IPS-11a (cell line): ENCODE measurements around the gene ZNF746.

Source experiments
- H3K4me3 ChIP-seq: one replicate; pipeline ENCODE4 v1.5.1; 2013; ENCODE audit warnings: low read depth, low read length, control low read depth

ZNF746 gene

DNA sequence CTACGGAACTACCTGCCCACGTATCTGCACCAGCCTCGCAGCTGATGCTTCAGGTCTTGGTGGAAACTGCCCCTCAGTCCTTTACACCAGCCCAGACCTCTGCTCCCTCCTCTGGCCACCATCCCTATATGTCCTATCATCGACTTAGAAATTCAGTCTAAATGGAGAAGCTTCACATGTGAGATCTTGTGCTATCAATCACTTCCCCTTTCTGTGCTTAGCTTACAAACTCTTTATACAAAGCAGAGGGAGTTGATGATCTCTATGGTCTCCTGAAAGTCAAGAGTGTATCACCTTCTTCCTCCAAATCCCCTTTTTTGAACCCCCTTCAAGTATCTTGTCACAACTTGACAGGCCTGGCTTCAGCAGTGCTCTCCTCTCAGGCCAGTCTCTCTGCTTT is 67.4 kb downstream of the ZNF746 start:
- H3K4me3 ChIP-seq, result no peak overlapping the region

GRCh38 chr7:149427893-149428292 is 69.7 kb downstream of the ZNF746 start:
- H3K4me3 ChIP-seq, result no peak overlapping the region

GRCh38 chr7:149427096-149427680 is 70.4 kb downstream of the ZNF746 start:
- no peak overlapping the region for H3K4me3 ChIP-seq

- no peak overlapping the region for H3K4me3 ChIP-seq
These were observed 74.0 kb downstream of the ZNF746 start for GRCh38 chr7:149423449-149424110.

- H3K4me3 ChIP-seq, result no peak overlapping the region
These were observed 74.7 kb downstream of the ZNF746 start for GRCh38 chr7:149422914-149423301.
